LNCAP (cell line): Measurements from ENCODE around the gene SYCP2L.

ENCODE experiments used
- TF ChIP-seq, protein P1 (sequence below): fragments of 450-650 bp; IDR thresholded peaks from 2 replicates; pipeline ENCODE4 v1.5.1; 2017; ENCODE audit warnings: mild to moderate bottlenecking

SYCP2L gene

DNA sequence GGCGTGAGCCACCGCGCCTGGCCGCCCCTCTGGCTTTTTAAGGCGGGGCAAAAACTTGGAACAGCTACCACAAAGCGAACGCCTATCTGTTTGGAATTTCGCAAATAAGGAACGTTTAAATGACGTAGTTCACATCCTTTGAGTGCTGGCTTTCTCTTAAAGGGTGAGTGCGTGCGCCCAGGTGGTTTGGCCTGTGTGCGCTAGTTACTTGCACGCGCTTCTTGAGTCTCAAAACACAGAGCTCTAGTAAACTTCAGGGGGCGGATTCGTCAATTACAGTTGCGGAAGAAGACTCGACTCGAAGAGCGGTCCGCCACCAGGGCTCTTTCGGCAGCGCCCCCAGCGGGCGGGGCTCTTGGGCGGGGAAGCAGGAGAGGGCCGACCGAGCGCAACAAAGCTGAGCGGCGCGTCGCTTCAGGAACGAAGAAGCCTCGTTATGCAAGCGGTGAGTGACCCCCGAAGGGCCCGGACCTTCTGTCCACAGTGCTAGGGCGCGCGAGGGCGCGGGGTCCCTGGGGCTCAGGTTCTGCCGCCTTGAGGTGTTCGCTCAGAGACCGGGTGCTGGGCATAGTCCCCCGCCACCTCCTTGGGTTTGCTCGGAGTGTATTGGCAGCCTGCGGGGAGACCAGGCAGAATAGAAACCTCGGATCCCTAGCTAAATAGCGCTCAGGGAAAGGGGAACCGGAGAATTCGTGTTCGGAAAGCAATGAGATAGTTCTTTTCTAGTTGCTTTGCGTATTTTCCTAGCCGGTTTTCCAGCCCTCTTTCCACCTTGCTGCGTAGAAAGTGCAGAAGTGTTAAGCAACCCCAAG is at the start of gene SYCP2L:
Gene SYCP2L (plus strand): TSS at position 362 of the 812 bp plus-strand sequence. CDS start 75 bp downstream, at position 437.
- TF ChIP-seq, protein P1, sequence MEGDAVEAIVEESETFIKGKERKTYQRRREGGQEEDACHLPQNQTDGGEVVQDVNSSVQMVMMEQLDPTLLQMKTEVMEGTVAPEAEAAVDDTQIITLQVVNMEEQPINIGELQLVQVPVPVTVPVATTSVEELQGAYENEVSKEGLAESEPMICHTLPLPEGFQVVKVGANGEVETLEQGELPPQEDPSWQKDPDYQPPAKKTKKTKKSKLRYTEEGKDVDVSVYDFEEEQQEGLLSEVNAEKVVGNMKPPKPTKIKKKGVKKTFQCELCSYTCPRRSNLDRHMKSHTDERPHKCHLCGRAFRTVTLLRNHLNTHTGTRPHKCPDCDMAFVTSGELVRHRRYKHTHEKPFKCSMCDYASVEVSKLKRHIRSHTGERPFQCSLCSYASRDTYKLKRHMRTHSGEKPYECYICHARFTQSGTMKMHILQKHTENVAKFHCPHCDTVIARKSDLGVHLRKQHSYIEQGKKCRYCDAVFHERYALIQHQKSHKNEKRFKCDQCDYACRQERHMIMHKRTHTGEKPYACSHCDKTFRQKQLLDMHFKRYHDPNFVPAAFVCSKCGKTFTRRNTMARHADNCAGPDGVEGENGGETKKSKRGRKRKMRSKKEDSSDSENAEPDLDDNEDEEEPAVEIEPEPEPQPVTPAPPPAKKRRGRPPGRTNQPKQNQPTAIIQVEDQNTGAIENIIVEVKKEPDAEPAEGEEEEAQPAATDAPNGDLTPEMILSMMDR, result no peak

DNA sequence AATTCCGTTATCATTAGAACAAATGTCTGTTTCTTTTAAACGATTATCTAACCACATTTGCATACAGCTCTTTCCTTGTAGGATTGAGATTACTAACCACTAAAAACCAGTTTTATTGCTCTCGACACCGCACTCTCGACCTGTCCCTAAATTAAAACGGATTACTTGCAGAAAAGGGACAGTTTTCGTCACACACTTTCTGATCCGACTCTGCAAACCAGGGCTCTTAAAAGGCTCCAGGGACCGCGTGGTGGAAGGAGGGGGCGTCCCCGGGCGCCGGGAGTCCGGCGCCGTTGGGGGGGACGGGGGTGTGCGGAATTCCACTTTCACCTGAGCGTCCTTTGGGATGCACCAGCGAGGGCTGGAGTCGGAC is 49.2 kb upstream of the SYCP2L start:
- TF ChIP-seq, protein P1, result no peak

DNA sequence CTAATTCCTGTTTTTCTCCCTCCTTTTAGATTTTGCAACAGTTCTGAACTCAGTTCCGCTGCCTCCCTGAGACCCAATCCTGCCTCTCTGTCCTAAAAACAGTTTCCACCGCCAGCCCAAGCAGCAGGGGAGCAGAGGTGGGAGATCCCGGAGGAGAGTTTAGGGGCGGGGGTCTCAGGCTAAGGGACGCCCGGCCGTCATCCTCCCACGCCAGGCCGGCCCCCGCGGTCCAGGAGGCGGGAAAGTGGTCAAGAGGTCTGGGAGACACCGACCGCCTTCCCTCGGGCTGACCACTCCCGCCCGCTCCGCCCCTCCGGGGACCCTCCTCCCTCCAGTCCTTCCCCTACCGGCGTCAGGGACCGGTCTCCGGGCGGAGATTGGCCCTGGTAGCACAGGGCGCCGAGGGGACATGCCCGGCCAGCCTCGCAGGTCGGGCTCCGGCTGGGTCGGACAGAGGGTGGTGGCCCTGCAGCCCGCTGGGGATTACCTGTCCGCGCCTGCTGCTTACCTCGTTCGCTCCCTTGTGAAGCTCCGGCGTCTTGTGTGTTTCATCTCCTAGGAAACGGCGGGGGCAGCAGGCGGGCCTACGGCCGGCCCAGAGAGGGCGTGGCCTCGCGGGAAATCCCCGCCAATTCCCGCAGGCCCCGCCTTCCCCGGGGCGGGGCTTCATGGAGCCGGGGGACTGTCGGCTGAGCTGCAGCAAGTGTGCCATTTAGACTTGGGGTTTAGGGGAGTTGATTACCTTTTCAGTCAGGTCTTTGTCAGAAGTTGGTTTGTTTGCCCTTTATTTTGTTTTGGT is 48.7 kb upstream of the SYCP2L start, which contains the start of gene MAK:
Gene MAK (minus strand): TSS at position 545 of the 799 bp plus-strand sequence. CDS start 7,891 bp downstream, outside the sequence.
- TF ChIP-seq, protein P1, result no peak

DNA sequence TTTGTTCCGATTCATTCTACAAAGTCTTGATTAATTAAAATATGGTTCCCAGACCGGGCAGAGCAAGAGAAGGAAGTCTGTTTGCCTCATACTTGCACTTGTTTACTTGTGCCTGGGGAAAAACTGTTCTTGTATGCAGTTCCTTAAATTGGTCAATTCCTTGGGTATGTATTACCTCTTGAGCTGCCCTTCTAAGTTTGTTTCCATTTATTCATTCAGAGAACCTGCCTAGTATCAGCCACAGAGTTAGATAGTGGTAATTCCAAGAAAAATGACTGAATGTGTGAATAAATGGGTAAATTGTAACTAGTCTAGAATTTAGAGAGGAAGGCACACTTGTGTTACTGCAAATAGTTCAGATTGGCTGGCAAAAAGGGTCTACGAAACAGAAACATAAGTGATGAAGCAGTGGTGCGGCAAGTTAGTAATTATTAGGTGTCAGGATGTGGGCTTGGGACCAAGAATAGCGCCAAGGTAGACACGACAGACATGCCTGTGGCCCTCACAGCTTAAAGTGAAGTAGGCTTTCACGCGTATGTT is 48.0 kb upstream of the SYCP2L start:
- TF ChIP-seq, protein P1, result no peak

DNA sequence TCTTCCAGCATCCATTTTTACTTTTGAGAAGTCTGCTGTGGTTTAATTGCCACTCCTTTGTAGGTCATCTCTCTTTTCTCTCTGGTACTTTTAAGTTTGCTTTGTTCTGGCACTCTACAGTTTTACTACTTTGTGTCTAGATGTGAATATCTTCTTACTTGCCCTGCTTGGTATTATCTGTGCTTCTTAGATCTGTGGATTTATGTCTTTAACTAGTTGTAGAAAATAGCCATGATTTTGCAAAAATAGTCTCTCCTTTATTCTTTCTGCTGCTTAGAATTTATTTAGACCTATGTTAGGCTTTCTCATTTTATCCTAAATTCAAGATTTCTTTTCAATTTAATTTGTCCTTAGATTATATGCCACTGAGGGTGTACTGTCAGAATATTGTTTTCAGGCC is 43.3 kb upstream of the SYCP2L start:
- TF ChIP-seq, protein P1, result no peak

DNA sequence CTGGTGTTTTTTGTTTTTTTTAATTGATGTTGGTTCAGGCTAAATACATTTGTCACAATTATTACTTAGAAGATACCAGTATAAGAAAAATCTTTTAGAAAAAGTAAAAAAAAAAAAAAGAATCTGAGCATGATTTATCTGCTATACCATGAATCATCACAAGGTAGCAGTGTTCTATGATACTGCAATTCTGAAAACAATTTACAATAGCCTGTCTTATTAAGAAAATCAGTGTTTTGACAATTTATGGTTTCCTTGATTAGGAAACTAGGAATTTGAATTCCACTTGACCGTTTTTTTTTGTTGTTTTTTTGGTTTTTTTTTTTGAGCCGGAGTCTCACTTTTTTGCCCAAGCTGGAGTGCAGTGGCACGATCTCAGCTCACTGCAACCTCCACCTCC is 39.2 kb upstream of the SYCP2L start:
- TF ChIP-seq, protein P1, result peak; percentile 57

DNA sequence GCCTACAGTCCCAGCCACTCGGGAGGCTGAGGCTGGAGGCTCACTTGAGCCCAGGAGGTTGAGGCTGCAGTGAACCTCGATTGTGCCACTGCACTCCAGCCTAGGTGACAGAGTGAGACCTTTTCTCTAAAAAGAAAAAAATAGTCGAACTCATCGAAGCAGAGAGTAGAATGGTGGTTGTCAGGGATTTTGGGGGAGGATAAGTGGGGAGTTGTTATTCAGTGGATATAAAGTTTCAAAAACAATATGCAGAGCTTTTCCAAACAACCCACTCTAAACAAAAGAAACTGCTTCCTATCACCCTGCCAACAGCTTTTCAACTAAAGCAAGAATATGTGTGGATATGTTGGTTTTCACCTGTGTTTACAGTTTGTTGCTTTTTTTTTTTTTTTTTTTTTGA is 37.0 kb upstream of the SYCP2L start:
- TF ChIP-seq, protein P1, result no peak
